HepG2 (cell line): Measurements from ENCODE around the gene MFSD11. TPM values are rescaled to one million over a fixed set of nuclear protein-coding genes. Genes with fewer than 3 reads are reported as not detected.

ENCODE experiments used
- ATAC-seq: fragments of 200-7000 bp; cut with Tn5 transposase; 3 replicates; pipeline ENCODE4 v1.9.1; 2020; ENCODE audit warnings: mild to moderate bottlenecking, moderate library complexity
- BruUV-seq: library from RNA; stranded (reverse); fragments of 400-500 nt; replicated peaks from 2 replicates; lab custom pipeline; 2021; lab: Mats Ljungman, UMichigan
- CTCF ChIA-PET: fragments of 300-600 bp; formaldehyde crosslinking; extraction: SDS; loops from one replicate; lab custom pipeline; 2021; ENCODE audit warnings: low total read pairs, inconsistent platforms, low intra/inter-chr PET ratio; lab: Yijun Ruan, JAX
- POLR2A ChIA-PET: fragments of 350-600 bp; sonication (Branson Sonifier 250); formaldehyde crosslinking; loops from one replicate; lab custom pipeline; 2020; ENCODE audit warnings: antibody characterized with exemption, inconsistent platforms; lab: Yijun Ruan, JAX
- DNase-seq: peaks from one replicate; pipeline ENCODE4 v3.0.0-alpha.2; 2015; ENCODE audit warnings: low spot score
- FAIRE-seq: peaks from 3 replicates; lab custom pipeline; 2011; peaks lifted over from hg19 to GRCh38; lab: Jason Lieb, UNC
- H2AFZ ChIP-seq: one replicate; pipeline ENCODE4 v1.6.1; 2011; ENCODE audit warnings: low read length, inconsistent platforms
- H3K27ac ChIP-seq: fragments of 300-600 bp; 3 replicates; pipeline ENCODE4 v1.8.0; 2011; ENCODE audit warnings: mixed run types, mild to moderate bottlenecking, mixed read lengths, low read length, inconsistent platforms; ENCODE audit not compliant: insufficient read depth; ENCODE audit errors: extremely low read length
- H3K27me3 ChIP-seq, 2 experiments: fragments of 200-600 bp in 1 of 2; 2 replicates in 1 of 2; 3 replicates in 1 of 2; pipeline versions ENCODE4 v1.6.0 to v1.8.0; 2011; ENCODE audit warnings: low read length in 2 of 2, mild to moderate bottlenecking in 2 of 2, moderate library complexity in 2 of 2, inconsistent platforms in 1 of 2; ENCODE audit not compliant: insufficient read depth in 2 of 2, control insufficient read depth in 1 of 2
- H3K36me3 ChIP-seq, 2 experiments: fragments of 200-600 bp in 1 of 2; replicated peaks in 1 of 2; 2 replicates in 1 of 2; 3 replicates in 1 of 2; pipeline versions ENCODE4 v1.5.1 to v1.8.0; 2011; ENCODE audit warnings: low read length in 2 of 2, inconsistent platforms in 1 of 2; ENCODE audit not compliant: insufficient read depth in 2 of 2, control insufficient read depth in 1 of 2
- H3K4me1 ChIP-seq: 2 replicates; pipeline ENCODE4 v1.5.1; 2012; ENCODE audit warnings: low read length, inconsistent platforms; ENCODE audit not compliant: insufficient read depth
- H3K4me2 ChIP-seq: 2 replicates; pipeline ENCODE4 v1.6.0; 2011; ENCODE audit warnings: low read depth, low read length, inconsistent platforms
- H3K4me3 ChIP-seq, 3 experiments: fragments of 200-600 bp in 1 of 3; sonication (generic), shearing (Covaris generic) in 1 of 3; replicated peaks in 1 of 3; 2 replicates each; pipeline ENCODE4 v1.5.1; 2011 to 2016; ENCODE audit warnings: low read length in 3 of 3, inconsistent platforms in 2 of 3, low read depth in 2 of 3, mild to moderate bottlenecking in 2 of 3, control low read depth in 1 of 3, mixed read lengths in 1 of 3; ENCODE audit not compliant: insufficient read depth in 1 of 3
- H3K79me2 ChIP-seq: one replicate; pipeline ENCODE4 v1.6.1; 2011; ENCODE audit warnings: low read length, inconsistent platforms; ENCODE audit not compliant: insufficient read depth
- H3K9ac ChIP-seq: 2 replicates; pipeline ENCODE4 v1.6.0; 2011; ENCODE audit warnings: mild to moderate bottlenecking, low read depth, low read length, inconsistent platforms; ENCODE audit not compliant: insufficient read depth
- H3K9me3 ChIP-seq: 2 replicates; pipeline ENCODE4 v1.5.1; 2012; ENCODE audit warnings: mild to moderate bottlenecking, low read length
- H4K20me1 ChIP-seq: 2 replicates; pipeline ENCODE4 v1.6.0; 2011; ENCODE audit warnings: inconsistent platforms, mild to moderate bottlenecking, low read length, moderate library complexity; ENCODE audit not compliant: insufficient read depth
- GLI4 ChIP-seq: sonication (generic); formaldehyde crosslinking; IDR thresholded peaks from 2 replicates; pipeline ENCODE4 v1.5.1; 2020; ENCODE audit warnings: missing genetic modification reagents, mild to moderate bottlenecking, moderate library complexity, borderline replicate concordance
- PHF20 ChIP-seq: sonication (generic); formaldehyde crosslinking; IDR thresholded peaks from 2 replicates; pipeline ENCODE4 v1.5.0; 2020; ENCODE audit warnings: mild to moderate bottlenecking, missing genetic modification reagents
- REST ChIP-seq, 2 experiments: IDR thresholded peaks; 2 replicates each; pipeline ENCODE4 v1.6.1; 2011 to 2012; ENCODE audit warnings: low read length in 2 of 2, borderline replicate concordance in 1 of 2, low read depth in 1 of 2, mild to moderate bottlenecking in 1 of 2, moderate library complexity in 1 of 2
- ZNF121 ChIP-seq: sonication (generic); formaldehyde crosslinking; IDR thresholded peaks from 2 replicates; pipeline ENCODE4 v1.5.0; 2020; ENCODE audit warnings: mild to moderate bottlenecking, missing genetic modification reagents
- ZNF276 ChIP-seq: sonication (generic); formaldehyde crosslinking; IDR thresholded peaks from 2 replicates; pipeline ENCODE4 v1.4.0; 2020; ENCODE audit warnings: mild to moderate bottlenecking, low read depth, missing genetic modification reagents
- WGBS: methylation state at CpG from one replicate; pipeline ENCODE4 v1.1.6; 2017; ENCODE audit warnings: low lambda C conversion rate; 5-methylcytosine and 5-hydroxymethylcytosine counted together
- in situ Hi-C: cut with HindIII; loops from 2 replicates; pipeline ENCODE4 v1.10.0; 2017; ENCODE audit warnings: low pct_unique_long_range_greater_than_20kb; ENCODE audit not compliant: extremely low pct_ligation_motif_present
- intact Hi-C: fragments of 100-400 bp; cut with micrococcal nuclease; formaldehyde crosslinking; loops from one replicate; pipeline ENCODE4 v1.10.0; 2022; ENCODE audit not compliant: unreplicated experiment
- polyA plus RNA-seq, 8 experiments: library from polyadenylated mRNA; depleted of rRNA in 3 of 8; stranded (reverse) in 7 of 8; unstranded in 1 of 8; fragments of >200 nt; fragmentation: Illumina TruSeq in 4 of 8; extraction: Trizol in 4 of 8; gene quantifications; 2 replicates each; pipeline versions ENCODE4 v1.2.1 to v1.2.3, GENCODE V29; 2011 to 2016; ENCODE audit warnings: low read depth in 4 of 8, missing spikeins in 1 of 8, mixed read lengths in 1 of 8; ENCODE audit not compliant: insufficient read depth in 1 of 8
- total RNA-seq, 5 experiments: library from RNA; depleted of rRNA; stranded (reverse); fragments of >200 nt; fragmentation: Illumina TruSeq; extraction: Trizol; gene quantifications; 2 replicates each; pipeline ENCODE4 v1.2.3, GENCODE V29; 2016; ENCODE audit warnings: low read depth in 1 of 5

The MFSD11 gene
- total and polyA plus RNA-seq, 2 of the 13 experiments (the other 11 are each of a cell fraction or from before 2014, with no cell fraction given): 26.1 to 36.3 TPM

- H3K9ac ChIP-seq: no peak overlapping the region
- ChIA-PET CTCF (no interaction called here), POLR2A (no interaction called here)
- WGBS: 7% methylated on average over 5 of the region's 5 CpGs
- no peaks in the 10 kb centered on the region for H3K36me3 ChIP-seq
- FAIRE-seq (no peak), DNase-seq (no peak), ATAC-seq (no peak)
- H3K4me3 ChIP-seq: no peak overlapping the region
- no peaks in the 10 kb centered on the region for H3K79me2 ChIP-seq
- BruUV-seq: no TSS peak
- no peaks in the 10 kb centered on the region for H3K4me1 ChIP-seq
- H3K9me3 ChIP-seq: no peaks in the 10 kb centered on the region
- in situ Hi-C loops: no loop called here
- no peak overlapping the region for H3K27ac ChIP-seq
- H3K4me2 ChIP-seq: no peak overlapping the region
- H3K27me3 ChIP-seq: peaks cover 6 to 15% of the 10 kb centered on the region in 2 experiments; a peak in 4 of 5 replicates
- H4K20me1 ChIP-seq: no peaks in the 10 kb centered on the region
- no peak for TF ChIP-seq GLI4 (CRISPR knock-in tag)
- TF ChIP-seq ZNF276 (CRISPR knock-in tag): no peak
- TF ChIP-seq PHF20: no peak
- TF ChIP-seq REST (IDR thresholded peaks at IDR 0.05; ENCODE audit: borderline replicate concordance in 1 of 2, low read depth in 1 of 2, low read length in 2 of 2): no peak
- peak; percentile 69 for TF ChIP-seq ZNF121 (CRISPR knock-in tag)
- intact Hi-C loops: no loop called here
- H2AFZ ChIP-seq: no peak overlapping the region
Observed at GRCh38 chr17:76811834-76812233, 73.9 kb downstream of the MFSD11 start.
